GM19468 (cell line): Measurements from ENCODE around the gene ITGA7.
"Not testable (repeated sequence)": the region's sequence is repeated elsewhere in the genome, so short reads cannot be mapped to it uniquely, and the experiment has no call there.

ENCODE experiments used
- ATAC-seq: cut with Tn5 transposase; IDR thresholded peaks from one replicate; pipeline ENCODE4 v1.9.1; 2021; ENCODE audit warnings: mild to moderate bottlenecking, moderate library complexity, moderate number of reproducible peaks; ENCODE audit not compliant: unreplicated experiment; ENCODE audit errors: extremely low read depth

ITGA7 gene

DNA sequence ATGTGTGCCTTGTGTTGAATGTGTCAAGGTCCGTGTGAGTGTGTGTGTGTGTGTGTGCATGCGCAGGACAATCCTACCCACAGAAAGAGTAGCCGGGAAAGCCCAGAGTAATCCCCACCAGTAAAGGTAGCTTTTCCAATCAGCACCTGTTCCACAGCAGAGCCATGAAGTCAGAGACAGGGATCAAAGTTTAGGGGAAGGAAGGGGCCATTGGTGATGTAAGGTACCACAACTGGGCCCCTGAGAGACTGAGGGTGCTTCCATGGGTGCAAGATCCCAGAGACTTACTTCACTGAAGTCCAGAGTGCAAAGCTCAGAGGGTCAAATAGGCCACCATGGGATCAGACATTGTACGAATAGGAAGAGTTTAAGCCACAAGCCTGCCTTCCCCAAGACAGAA is 50.5 kb downstream of the ITGA7 start:
- no peak for ATAC-seq

DNA sequence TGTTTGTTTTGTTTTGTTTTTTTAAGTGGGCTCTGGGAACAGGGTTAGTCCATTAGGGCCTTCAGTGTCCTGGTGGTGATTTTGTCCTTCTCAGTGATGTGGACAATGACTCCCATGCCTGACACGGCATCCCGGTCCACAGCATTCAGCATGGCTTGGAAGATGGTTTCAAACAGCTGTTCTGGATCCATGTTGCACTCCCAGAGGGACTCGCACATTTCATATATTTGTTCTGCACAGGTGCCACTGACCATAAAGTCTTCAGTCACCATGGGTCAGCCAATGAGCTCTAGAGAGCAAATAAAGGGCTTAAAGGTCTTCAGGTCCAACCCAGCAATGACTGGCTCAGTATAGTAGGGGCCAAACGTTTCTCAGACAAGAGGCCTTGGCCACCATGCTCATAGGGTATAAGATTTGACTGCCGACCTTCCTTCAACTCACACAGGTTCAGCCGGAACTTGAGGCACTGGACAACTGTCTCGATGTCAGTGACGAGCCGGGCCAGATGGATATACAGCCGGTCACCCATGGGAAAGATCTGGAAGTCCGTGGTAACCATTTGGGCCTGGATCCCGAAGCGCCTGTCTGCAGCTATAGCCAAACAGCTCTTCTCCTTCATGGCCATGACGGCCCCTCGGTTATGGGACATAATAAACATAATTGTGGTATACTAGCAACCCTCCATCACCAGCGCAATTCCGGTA is 53.0 kb downstream of the ITGA7 start:
- ATAC-seq: no peak

DNA sequence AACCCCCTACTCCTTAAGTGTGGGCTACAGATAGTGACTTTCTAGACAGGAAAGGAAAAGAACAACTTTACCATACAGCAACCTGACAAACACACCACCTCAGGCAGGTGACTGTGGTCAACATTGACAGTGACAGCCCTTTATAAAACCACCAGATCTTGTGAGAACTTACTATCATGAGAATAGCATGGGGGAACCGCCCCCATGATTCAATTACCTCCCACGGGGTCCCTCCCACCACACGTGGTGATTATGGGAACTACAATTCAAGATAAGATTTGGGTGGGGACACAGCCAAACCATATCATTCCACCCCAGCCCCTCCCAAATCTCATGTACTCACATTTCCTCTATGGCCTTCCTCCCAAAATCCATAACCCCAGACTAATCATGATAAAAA is 54.7 kb downstream of the ITGA7 start:
- ATAC-seq: no peak

DNA sequence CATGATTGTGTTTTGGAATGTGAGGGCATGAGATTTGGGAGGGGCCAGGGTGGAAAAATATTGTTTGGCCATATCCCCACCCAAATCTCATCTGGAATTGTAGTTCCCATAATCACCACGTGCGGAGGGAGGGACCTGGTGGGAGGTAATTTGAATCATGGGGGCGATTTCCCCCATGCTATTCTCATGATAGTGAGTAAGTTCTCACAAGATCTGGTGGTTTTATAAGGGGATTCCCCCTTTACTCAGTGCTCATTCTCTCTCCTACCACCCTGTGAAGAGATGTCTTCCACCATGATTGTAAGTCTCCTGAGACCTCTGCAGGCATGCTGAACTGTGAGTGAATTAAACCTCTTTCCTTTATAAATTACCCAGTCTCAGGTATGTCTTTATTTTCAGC is 55.4 kb downstream of the ITGA7 start:
- ATAC-seq: no peak

DNA sequence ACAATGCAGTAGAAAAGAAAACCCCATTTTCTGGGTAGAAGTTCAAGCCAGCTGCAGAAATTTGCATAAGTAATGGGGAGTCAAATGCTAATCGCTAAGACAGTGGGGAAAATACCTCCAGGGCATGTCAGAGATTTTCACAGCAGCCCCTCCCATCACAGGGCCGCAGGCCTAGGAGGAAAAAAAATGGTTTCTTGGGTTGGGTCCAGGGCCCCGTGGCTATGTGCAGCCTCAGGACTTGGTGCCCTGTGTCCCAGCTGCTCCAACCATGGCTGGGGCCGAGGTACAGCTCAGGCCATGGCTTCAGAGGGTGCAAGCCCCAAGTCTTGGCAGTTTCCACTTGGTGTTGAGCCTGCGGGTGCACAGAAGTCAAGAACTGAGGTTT is 56.4 kb downstream of the ITGA7 start:
- ATAC-seq: no peak

DNA sequence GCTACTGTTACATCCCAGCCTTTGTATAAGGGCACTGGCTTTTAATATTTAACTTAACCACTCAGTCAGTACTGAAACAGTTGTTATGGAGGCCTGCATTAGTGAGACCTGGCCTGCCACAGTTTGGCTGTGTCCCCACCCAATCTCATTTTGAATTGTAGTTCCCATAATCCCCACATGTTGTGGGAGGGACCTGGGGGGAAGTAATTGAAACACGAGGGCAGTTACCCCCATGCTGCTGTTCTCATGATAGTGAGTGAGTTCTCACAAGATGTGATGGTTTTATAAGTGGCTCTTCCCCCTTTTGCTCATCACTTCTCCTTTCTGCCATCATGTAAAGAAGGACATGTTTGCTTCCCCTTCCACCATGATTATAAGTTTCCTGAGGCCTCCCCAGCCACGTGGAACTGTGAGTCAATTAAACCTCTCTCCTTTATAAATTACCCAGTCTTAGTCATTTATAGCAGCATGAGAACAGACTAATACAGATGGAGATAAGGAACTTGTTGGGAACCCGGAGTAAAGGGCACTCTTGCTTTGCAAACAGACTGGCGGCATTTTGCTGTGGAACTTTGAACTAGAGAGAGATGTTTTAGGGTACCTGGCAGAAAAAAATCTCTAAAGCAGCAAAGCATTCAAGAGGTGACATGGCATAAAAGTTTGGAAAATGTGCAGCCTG is 56.9 kb downstream of the ITGA7 start:
- not testable (repeated sequence) for ATAC-seq

DNA sequence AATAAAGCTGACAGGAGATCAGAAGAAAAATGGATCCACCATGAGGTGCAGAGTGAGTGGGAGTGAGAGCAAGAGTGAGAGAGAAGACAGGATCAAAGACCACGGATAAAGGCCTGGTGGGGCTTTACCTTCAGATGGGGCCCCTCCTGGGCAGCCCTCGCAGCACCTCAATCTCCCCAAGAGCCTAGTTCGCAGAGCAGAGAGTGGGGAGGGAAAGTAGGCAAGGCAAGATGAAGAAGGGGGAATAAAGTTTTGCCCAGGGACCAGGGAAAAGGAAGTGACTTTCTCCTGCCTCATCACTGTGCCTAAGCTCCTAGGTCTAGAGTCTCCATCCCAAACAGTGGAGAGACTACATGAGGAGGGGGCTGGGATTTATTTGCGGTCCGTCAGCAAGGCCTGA is 60.7 kb downstream of the ITGA7 start:
- no peak for ATAC-seq

DNA sequence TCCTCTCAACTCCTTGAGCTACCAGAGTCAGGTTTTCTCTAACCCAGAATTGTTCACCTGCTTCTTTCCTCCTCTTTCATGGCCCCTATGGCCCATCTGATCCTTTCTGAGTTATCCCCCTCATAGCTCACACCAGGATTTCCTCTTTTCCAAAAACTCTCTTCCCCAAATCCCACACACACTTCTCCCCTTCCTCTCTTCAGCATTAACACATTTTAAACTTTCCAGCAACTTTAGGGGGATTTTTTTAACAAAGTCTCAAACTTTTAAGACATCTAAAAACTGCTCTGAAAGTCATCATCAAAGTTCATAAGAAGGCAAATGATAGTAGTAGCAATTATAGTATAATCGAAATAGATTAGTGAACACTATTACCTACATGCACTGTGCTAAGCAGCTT is 63.1 kb downstream of the ITGA7 start:
- no peak for ATAC-seq

DNA sequence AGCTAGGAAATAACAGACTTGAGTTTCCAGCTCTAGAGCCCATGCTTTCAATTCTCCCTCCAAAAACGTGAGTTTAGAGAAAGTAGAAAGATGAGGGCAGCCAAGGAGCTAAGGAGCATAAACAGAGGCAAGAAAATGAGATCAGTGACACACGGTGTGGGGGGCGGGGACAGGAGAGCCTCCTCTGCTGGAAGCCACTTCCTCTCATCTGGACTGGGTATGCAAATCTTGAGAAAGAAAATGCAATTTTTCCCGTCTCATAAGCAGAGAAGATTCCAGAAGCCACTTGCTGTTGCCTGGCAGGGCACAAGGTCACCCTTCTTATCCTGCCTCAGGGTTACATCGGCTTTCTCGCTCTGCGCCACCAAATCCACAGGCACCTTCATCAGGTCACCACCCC is 65.0 kb downstream of the ITGA7 start:
- ATAC-seq: no peak

DNA sequence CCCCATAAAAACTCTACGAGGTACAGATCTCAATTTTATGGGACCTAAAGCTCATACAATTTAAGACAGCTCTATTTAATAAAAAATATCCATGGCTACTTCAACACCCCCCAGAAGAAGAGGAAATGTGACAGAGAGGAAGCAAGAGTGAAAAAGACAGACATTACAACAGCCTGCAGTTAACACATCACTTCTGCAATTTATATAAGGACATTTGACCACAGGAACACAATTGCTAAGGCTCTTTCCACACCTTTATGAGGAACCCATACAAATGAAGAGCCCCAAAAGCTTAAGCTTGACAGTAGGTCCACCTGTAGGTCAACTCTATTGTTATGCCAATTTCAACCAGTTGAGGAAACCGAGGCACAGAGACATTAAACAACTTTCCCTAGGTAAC is 65.4 kb downstream of the ITGA7 start:
- no peak for ATAC-seq

DNA sequence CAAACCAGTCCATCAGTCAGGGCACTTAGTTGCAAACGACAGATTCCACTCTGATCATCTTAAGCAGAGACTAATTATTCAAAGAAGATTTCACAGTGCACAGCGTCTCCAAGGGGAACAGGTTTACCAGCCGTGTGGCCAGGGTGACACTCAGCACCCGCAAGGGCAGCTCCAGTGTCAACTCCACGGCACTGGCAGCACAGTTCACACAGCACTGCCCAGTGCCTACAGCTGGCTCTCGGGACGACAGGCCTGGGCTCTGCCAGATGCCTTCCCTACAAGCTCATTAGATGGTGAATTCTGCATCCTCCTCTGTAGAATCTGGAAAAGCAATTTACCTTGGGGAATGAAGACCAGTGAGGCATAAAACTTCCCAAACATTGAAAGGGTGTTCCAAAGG is 66.1 kb downstream of the ITGA7 start:
- ATAC-seq: no peak

DNA sequence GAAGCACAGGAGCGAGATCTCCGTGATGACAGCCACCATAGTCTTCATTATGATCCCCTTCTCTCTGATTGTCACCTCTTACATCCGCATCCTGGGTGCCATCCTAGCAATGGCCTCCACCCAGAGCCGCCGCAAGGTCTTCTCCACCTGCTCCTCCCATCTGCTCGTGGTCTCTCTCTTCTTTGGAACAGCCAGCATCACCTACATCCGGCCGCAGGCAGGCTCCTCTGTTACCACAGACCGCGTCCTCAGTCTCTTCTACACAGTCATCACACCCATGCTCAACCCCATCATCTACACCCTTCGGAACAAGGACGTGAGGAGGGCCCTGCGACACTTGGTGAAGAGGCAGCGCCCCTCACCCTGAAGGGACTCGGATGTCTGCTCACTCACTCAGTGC is 70.2 kb downstream of the ITGA7 start:
- ATAC-seq: no peak

DNA sequence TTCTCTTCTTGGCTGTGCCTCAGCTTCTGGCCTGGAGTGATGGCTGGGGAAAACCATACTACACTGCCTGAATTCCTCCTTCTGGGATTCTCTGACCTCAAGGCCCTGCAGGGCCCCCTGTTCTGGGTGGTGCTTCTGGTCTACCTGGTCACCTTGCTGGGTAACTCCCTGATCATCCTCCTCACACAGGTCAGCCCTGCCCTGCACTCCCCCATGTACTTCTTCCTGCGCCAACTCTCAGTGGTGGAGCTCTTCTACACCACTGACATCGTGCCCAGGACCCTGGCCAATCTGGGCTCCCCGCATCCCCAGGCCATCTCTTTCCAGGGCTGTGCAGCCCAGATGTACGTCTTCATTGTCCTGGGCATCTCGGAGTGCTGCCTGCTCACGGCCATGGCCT is 70.9 kb downstream of the ITGA7 start, which contains the start of gene OR10P1:
Gene OR10P1, plus strand, starts transcription at position 40 of the 400 bp plus-strand sequence. Its CDS starts 0 bp downstream, at position 40.
- no peak for ATAC-seq

DNA sequence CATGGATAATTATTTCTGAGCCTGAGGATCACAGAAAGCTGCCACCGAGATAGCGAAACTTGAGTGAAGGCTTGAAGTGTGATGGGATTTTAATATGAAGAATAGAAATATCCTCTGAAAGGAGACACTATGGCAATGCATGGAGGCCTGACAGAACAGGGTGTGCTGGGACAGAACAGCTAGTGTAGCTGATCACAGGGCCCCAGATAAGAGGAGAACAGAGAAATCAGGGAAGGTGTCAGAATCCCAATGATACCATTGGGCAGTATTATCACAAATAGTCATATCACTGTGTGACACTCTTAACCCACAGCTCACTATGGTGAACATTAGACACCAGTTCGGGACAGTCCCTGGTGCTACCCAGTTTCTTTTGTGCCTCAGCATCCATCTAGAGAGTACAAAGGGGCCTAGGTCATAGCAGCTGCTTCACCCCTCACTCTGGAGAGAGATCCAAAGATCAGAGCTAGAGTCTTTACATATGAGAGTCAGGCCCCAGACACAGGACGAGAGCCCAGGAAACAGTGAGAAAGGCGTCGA is 71.5 kb downstream of the ITGA7 start:
- ATAC-seq: no peak
